ENCODE data around the gene MTA3. TPM values are rescaled to one million over a fixed set of nuclear protein-coding genes. Genes with fewer than 3 reads are reported as not detected.

The MTA3 gene
- total and polyA plus RNA-seq, 2 of the 8 experiments (the other 6 are each of a cell fraction or from before 2014, with no cell fraction given), result 125 to 184 TPM

DNA sequence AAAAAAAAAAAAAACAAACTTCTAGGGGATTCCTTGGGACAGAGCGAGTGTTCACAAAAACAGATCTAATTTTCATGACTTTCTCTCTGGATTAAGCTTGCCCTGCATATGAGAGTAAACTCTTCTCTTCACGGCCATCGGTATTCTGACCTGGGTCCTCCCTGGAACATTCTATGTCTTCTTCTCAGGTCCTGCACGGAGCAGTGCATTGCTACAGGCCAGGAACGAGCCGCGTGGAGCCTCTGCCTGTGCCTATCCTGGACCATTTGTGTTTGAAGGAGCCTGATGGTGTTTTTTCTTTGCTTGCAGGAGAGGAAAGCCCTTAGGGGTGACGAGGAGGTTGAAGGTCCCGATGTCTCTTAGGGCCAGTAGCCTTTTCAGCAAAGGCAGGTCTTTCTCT, 197.3 kb downstream of the MTA3 start (continued):
- TF ChIP-seq GTF2F1 (IDR thresholded peaks at IDR 0.05; ENCODE audit: borderline replicate concordance, low read depth, low read length) (no peak), GABPA (IDR thresholded peaks at IDR 0.05; ENCODE audit: borderline replicate concordance, insufficient read depth, low read length) (no peak), KDM5A (IDR thresholded peaks at IDR 0.05; ENCODE audit: low read length) (no peak), RBBP5 (IDR thresholded peaks at IDR 0.05; ENCODE audit: borderline replicate concordance, low read depth, low read length) (no peak)
- TF ChIP-seq, protein P1, sequence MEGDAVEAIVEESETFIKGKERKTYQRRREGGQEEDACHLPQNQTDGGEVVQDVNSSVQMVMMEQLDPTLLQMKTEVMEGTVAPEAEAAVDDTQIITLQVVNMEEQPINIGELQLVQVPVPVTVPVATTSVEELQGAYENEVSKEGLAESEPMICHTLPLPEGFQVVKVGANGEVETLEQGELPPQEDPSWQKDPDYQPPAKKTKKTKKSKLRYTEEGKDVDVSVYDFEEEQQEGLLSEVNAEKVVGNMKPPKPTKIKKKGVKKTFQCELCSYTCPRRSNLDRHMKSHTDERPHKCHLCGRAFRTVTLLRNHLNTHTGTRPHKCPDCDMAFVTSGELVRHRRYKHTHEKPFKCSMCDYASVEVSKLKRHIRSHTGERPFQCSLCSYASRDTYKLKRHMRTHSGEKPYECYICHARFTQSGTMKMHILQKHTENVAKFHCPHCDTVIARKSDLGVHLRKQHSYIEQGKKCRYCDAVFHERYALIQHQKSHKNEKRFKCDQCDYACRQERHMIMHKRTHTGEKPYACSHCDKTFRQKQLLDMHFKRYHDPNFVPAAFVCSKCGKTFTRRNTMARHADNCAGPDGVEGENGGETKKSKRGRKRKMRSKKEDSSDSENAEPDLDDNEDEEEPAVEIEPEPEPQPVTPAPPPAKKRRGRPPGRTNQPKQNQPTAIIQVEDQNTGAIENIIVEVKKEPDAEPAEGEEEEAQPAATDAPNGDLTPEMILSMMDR (IDR thresholded peaks at IDR 0.05; ENCODE audit: control extremely low read depth in 1 of 3, insufficient read depth in 1 of 3, low read depth in 1 of 3, low read length in 3 of 3), result no peak

All from H1 (cell line).